Ascending aorta (tissue), 2 donors: Measurements from ENCODE around the gene URB1. TPM values are rescaled to one million over a fixed set of nuclear protein-coding genes. Genes with fewer than 3 reads are reported as not detected.

Source experiments
- DNase-seq, 2 donors: peaks; one replicate each; pipeline ENCODE4 v3.0.0-alpha.2; 2019; ENCODE audit warnings: low spot score in 2 of 2
- H3K27ac ChIP-seq, 2 donors: fragments of 200-600 bp; sonication (generic); one replicate each; pipeline ENCODE4 v1.5.1; 2016 to 2017; ENCODE audit warnings: mild to moderate bottlenecking in 1 of 2
- H3K27me3 ChIP-seq: fragments of 200-600 bp; sonication (generic); one replicate; pipeline ENCODE4 v1.5.1; 2017
- H3K36me3 ChIP-seq, 2 donors: fragments of 200-600 bp; sonication (generic); one replicate each; pipeline ENCODE4 v1.5.1; 2016
- H3K4me1 ChIP-seq, 2 donors: fragments of 200-600 bp; sonication (generic); one replicate each; pipeline ENCODE4 v1.5.1; 2016 to 2017; ENCODE audit warnings: mild to moderate bottlenecking in 1 of 2
- H3K4me3 ChIP-seq, 2 donors: fragments of 200-600 bp; sonication (generic); one replicate each; pipeline ENCODE4 v1.5.1; 2016 to 2017; ENCODE audit warnings: mild to moderate bottlenecking in 1 of 2
- H3K9me3 ChIP-seq, 2 donors: fragments of 200-600 bp; sonication (generic); one replicate each; pipeline ENCODE4 v1.5.1; 2016
- CTCF ChIP-seq, 3 experiments: fragments of 200-600 bp in 2 of 3; fragments of 450-650 bp in 1 of 3; sonication (generic) in 2 of 3; IDR thresholded peaks; one replicate each; pipeline ENCODE4 v1.5.1; 2016 to 2019; ENCODE audit warnings: antibody characterized with exemption in 3 of 3, mild to moderate bottlenecking in 1 of 3, moderate library complexity in 1 of 3
- intact Hi-C: fragments of 100-400 bp; cut with DNase I; formaldehyde crosslinking; loops from one replicate; pipeline ENCODE4 v1.15.1; 2023
- total RNA-seq: library from RNA; depleted of rRNA; stranded (reverse); fragments of >200 nt; gene quantifications from one replicate; pipeline ENCODE4 v1.1.0, GENCODE V29; 2016

The URB1 gene
- total RNA-seq, 1 donor from 2014 or later: 35.4 TPM

- intact Hi-C loops: no loop called here
- Histone ChIP-seq H3K9me3 (no peaks in the 10 kb centered on the region), H3K4me3 (no peak overlapping the region), H3K27me3 (no peaks in the 10 kb centered on the region), H3K36me3 (peaks cover 91 to 100% of the 10 kb centered on the region in 2 donors), H3K27ac (no peak overlapping the region), H3K4me1 (no peaks in the 10 kb centered on the region)
- TF ChIP-seq CTCF (IDR thresholded peaks at IDR 0.05): no peak
- peak in 1 of 2 donors; percentile 21 for DNase-seq
Observed at GRCh38 chr21:32353002-32353711, 39.7 kb downstream of the URB1 start.

GRCh38 chr21:32352526-32352925, 40.3 kb downstream of the URB1 start:
- Histone ChIP-seq H3K4me3 (no peak overlapping the region), H3K4me1 (no peaks in the 10 kb centered on the region), H3K27ac (no peak overlapping the region), H3K27me3 (no peaks in the 10 kb centered on the region), H3K36me3 (peaks cover 92 to 100% of the 10 kb centered on the region in 2 donors), H3K9me3 (no peaks in the 10 kb centered on the region)
- intact Hi-C loops: no loop called here
- peak in 1 of 2 donors; percentile 49 for DNase-seq
- TF ChIP-seq CTCF (IDR thresholded peaks at IDR 0.05): no peak

- no peaks in the 10 kb centered on the region for H3K4me1 ChIP-seq
- no peaks in the 10 kb centered on the region for H3K9me3 ChIP-seq
- no peak overlapping the region for H3K27ac ChIP-seq
- intact Hi-C loops: no loop called here
- DNase-seq: peak in 1 of 2 donors; percentile 4
- H3K36me3 ChIP-seq: peaks cover 96 to 100% of the 10 kb centered on the region in 2 donors
- H3K4me3 ChIP-seq: no peak overlapping the region
- no peaks in the 10 kb centered on the region for H3K27me3 ChIP-seq
- TF ChIP-seq CTCF (IDR thresholded peaks at IDR 0.05): no peak
Observed at GRCh38 chr21:32351428-32351827, 41.4 kb downstream of the URB1 start.

- DNase-seq: no peak
- H3K27me3 ChIP-seq: no peaks in the 10 kb centered on the region
- H3K4me3 ChIP-seq: no peak overlapping the region
- intact Hi-C loops: no loop called here
- H3K36me3 ChIP-seq: peaks cover 97 to 100% of the 10 kb centered on the region in 2 donors
- H3K4me1 ChIP-seq: no peaks in the 10 kb centered on the region
- no peaks in the 10 kb centered on the region for H3K9me3 ChIP-seq
- TF ChIP-seq CTCF (IDR thresholded peaks at IDR 0.05): no peak
- no peak overlapping the region for H3K27ac ChIP-seq
Observed at GRCh38 chr21:32350981-32351380, 41.8 kb downstream of the URB1 start.

- H3K27ac ChIP-seq: no peak overlapping the region
- TF ChIP-seq CTCF (IDR thresholded peaks at IDR 0.05): no peak
- H3K27me3 ChIP-seq: no peaks in the 10 kb centered on the region
- no peaks in the 10 kb centered on the region for H3K4me1 ChIP-seq
- DNase-seq: no peak
- H3K4me3 ChIP-seq: no peak overlapping the region
- H3K36me3 ChIP-seq: peaks cover 97 to 100% of the 10 kb centered on the region in 2 donors
- no peaks in the 10 kb centered on the region for H3K9me3 ChIP-seq
- intact Hi-C loops: no loop called here
Observed at GRCh38 chr21:32350211-32350980, 42.4 kb downstream of the URB1 start.
